Measurements from ENCODE around the gene CXCR2. TPM values are rescaled to one million over a fixed set of nuclear protein-coding genes. Genes with fewer than 3 reads are reported as not detected.

Gene CXCR2
- total and polyA plus RNA-seq, 4 donors = 0.47 to 1.8 (median 0.97) TPM

GRCh38 chr2:218082586-218083351, 43.1 kb upstream of the CXCR2 start:
- TF ChIP-seq JUND (IDR thresholded peaks at IDR 0.05) = no peak
- TF ChIP-seq FOXA2 (IDR thresholded peaks at IDR 0.05) = no peak
- no peak for TF ChIP-seq CTCF (IDR thresholded peaks at IDR 0.05; ENCODE audit: low read depth, low read length, missing input control)
- TF ChIP-seq REST (IDR thresholded peaks at IDR 0.05) = no peak
- no peak for TF ChIP-seq HNF4G (IDR thresholded peaks at IDR 0.05)
- no peak for TF ChIP-seq SP1 (IDR thresholded peaks at IDR 0.05)
- TF ChIP-seq EGR1 (IDR thresholded peaks at IDR 0.05; ENCODE audit: low read depth in 2 of 2) = no peak
- no peak for TF ChIP-seq HNF4A (conservative IDR thresholded peaks at IDR 0.05)
- TF ChIP-seq RXRA (IDR thresholded peaks at IDR 0.05) = no peak
- TF ChIP-seq NR2F2 (IDR thresholded peaks at IDR 0.05) = no peak
- no peak for TF ChIP-seq TAF1 (conservative IDR thresholded peaks at IDR 0.05)
- no peak for TF ChIP-seq GABPA (IDR thresholded peaks at IDR 0.05 in 1 of 2, conservative IDR thresholded peaks at IDR 0.05 in 1 of 2)
- TF ChIP-seq ATF3 (IDR thresholded peaks at IDR 0.05) = no peak
- TF ChIP-seq FOXA1 (IDR thresholded peaks at IDR 0.05) = no peak
- no peak for TF ChIP-seq RAD21 (IDR thresholded peaks at IDR 0.05)
- TF ChIP-seq YY1 (IDR thresholded peaks at IDR 0.05) = no peak
- Histone ChIP-seq H3K27ac (ENCODE audit: low read depth in 1 of 2, low read length in 2 of 2) (no peak overlapping the region), H3K4me1 (ENCODE audit: control insufficient read depth in 4 of 4, insufficient read depth in 4 of 4, low read length in 3 of 4) (no peaks in the 10 kb centered on the region), H3K36me3 (ENCODE audit: control insufficient read depth in 4 of 4, insufficient read depth in 3 of 4, low read depth in 1 of 4, low read length in 3 of 4) (no peaks in the 10 kb centered on the region), H3K27me3 (ENCODE audit: control insufficient read depth in 4 of 4, insufficient read depth in 4 of 4, low read length in 3 of 4) (no peaks in the 10 kb centered on the region), H3K4me3 (ENCODE audit: low read depth in 1 of 3, low read length in 3 of 3) (no peak overlapping the region), H3K9ac (ENCODE audit: low read depth in 1 of 2, low read length in 2 of 2) (no peak overlapping the region), H3K9me3 (ENCODE audit: control insufficient read depth in 4 of 4, low read length in 3 of 4) (peaks cover 0 to 8% (median 5%) of the 10 kb centered on the region in 4 donors)
- no peak for DNase-seq (ENCODE audit: low spot score)
- WGBS = 77% methylated on average over 14 of the region's 14 CpGs

- Histone ChIP-seq H3K4me1 (ENCODE audit: control insufficient read depth in 4 of 4, insufficient read depth in 4 of 4, low read length in 3 of 4) (no peaks in the 10 kb centered on the region), H3K27me3 (ENCODE audit: control insufficient read depth in 4 of 4, insufficient read depth in 4 of 4, low read length in 3 of 4) (no peaks in the 10 kb centered on the region), H3K36me3 (ENCODE audit: control insufficient read depth in 4 of 4, insufficient read depth in 3 of 4, low read depth in 1 of 4, low read length in 3 of 4) (no peaks in the 10 kb centered on the region), H3K4me3 (ENCODE audit: low read depth in 1 of 3, low read length in 3 of 3) (no peak overlapping the region), H3K9ac (ENCODE audit: low read depth in 1 of 2, low read length in 2 of 2) (no peak overlapping the region), H3K27ac (ENCODE audit: low read depth in 1 of 2, low read length in 2 of 2) (no peak overlapping the region), H3K9me3 (ENCODE audit: control insufficient read depth in 4 of 4, low read length in 3 of 4) (peaks cover 0 to 8% (median 5%) of the 10 kb centered on the region in 4 donors)
- DNase-seq (ENCODE audit: low spot score) = no peak
- WGBS = 90% methylated on average over 3 of the region's 3 CpGs
- TF ChIP-seq HNF4G (IDR thresholded peaks at IDR 0.05) = no peak
- no peak for TF ChIP-seq CTCF (IDR thresholded peaks at IDR 0.05; ENCODE audit: low read depth, low read length, missing input control)
- TF ChIP-seq ATF3 (IDR thresholded peaks at IDR 0.05) = no peak
- no peak for TF ChIP-seq SP1 (IDR thresholded peaks at IDR 0.05)
- TF ChIP-seq JUND (IDR thresholded peaks at IDR 0.05) = no peak
- no peak for TF ChIP-seq RAD21 (IDR thresholded peaks at IDR 0.05)
- TF ChIP-seq TAF1 (conservative IDR thresholded peaks at IDR 0.05) = no peak
- no peak for TF ChIP-seq REST (IDR thresholded peaks at IDR 0.05)
- TF ChIP-seq YY1 (IDR thresholded peaks at IDR 0.05) = no peak
- TF ChIP-seq RXRA (IDR thresholded peaks at IDR 0.05) = no peak
- no peak for TF ChIP-seq EGR1 (IDR thresholded peaks at IDR 0.05; ENCODE audit: low read depth in 2 of 2)
These were observed 42.5 kb upstream of the CXCR2 start for GRCh38 chr2:218083352-218083676.
